Measurements from ENCODE around the gene MNX1.

Gene MNX1

DNA sequence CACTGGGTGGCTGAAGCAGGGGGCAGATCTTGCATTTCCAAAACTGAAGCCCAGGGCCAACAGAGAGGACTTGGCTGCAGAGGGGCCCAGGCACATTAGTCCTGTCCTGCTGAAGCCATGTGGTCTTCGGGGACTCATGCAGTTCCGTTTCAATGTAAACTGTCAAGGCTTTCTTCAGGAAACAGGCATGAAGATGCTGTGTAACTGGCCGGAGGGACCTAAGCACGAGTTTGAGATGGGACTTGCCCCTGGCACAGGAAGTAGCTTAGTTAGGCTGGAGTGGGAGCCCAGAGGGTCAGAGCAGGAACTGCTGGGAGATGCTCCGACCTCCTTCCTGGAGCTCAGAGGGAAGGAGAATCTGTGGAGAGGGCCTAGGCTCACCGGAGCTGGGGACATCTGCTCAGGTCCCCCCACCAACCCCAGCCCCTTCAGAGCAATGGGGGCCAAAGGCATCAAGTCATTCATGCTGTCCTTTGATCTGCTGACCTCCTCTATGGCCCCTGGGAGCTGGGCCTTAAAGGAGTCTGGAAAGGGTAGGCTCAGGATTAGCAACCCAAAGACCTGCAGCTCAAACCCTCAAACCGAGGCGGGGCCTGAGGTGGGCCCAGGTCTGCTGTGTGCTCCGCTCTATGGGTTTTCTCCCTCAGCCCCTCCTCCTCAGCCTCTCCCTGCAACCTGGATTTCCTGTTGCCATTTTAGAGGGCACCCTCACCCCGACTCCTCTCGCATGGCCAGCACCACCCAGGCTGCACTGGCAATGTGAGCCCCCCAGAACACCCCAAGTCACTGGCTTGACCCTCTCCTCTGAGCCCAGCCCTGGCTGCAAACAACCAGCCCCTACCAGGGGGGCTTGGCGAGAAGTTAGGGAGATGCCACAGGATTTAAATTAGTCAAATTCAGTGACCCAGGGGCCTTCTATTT lies 4.4 kb upstream of the MNX1 start:
- DNase-seq: no peak

- DNase-seq: no peak
Measured at GRCh38 chr7:157013602-157014549, 3.4 kb upstream of the MNX1 start.

DNA sequence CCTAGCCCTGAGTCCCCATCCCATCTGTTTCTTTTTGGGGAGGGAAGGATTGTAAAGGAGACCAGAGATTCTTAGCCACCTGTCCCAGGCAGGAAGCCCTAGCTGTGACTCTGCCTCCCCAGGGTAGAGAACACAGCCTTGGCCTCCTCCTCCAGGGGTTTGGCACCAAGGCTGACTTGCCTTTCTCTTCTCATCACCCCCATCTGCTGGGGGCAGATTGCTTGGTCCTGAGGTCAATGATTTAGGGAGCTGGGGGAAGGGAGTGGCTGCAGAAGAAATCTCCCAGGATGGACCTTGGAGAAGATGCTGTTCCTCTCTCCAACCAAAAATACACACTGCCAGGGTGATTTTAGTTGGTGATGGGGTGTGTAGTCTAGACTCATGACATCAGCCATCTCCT lies 2.6 kb upstream of the MNX1 start:
- no peak for DNase-seq

GRCh38 chr7:157012113-157012547 lies 1.7 kb upstream of the MNX1 start:
- no peak for DNase-seq

DNA sequence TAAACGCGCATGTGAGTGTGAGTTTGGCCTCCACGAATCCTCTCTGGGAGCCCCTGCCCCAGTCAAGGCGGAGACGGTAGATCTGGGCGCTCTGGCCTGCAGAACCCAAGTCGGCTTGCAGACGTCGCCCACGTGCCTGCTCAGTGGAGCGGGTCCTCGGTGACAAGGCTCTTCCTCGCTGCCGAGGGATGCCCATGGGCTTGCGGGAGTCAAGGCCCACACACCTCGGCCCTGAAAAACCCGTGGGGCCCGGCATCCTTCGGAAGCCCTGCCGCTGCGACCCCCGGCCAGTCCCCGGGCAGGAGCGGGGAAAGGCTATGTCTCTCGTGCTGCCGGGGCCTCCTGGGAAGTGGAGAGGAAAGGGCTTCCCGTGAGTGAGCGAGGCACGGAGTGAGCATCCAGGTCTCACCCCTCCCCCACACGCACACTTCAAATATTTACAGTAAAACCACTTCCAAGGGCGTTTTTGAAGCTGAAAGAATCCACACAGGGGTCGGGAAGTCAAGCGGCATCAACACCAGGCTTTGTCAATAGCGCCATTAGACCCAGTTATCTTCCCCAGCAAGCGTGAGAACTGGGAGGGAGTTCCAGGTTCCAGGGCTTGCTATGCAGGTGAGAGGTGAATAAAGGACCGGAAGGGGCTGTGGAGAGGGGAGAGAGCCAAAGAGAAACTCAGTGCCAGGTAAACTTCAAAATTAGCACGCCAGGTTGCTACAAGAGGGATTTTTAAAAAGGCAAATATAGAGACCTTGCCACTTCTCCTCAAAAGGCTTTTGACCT lies 1.1 kb upstream of the MNX1 start:
- no peak for DNase-seq

GRCh38 chr7:157009778-157010587 lies 480 bp downstream of the MNX1 start:
- DNase-seq: no peak

DNA sequence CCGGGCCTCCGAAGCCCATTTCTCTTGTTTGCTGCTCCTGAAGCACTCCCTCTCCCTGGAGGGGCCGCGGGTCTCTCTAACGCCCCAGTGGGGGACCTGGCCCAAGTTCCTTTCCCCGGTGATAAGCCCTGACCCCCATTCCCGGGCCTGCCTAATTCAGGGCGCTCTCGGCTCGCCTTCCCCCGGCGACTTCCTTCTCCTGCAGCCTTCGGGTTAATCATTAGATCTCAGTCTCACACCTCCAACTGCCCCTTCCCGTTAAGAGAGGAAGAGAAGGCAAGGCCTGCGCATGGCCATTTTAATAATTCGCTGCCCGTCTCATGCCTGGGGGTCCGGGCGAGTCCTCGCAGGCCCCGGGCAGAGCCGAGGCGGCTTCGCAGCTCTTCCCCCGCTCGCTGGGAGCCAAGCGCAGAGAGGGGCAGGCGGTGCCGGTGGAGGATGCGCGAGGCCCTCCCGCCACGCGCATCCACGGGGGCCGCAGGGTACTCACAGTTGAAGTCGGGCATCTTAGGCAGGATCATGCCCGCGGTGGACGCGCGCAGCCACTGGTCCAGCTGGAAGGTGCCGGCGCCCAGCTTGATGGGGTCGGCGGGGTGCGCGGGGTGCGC lies 1.2 kb downstream of the MNX1 start:
- DNase-seq: no peak

- DNase-seq: no peak
Measured at GRCh38 chr7:157008206-157009169, 2.0 kb downstream of the MNX1 start.

DNA sequence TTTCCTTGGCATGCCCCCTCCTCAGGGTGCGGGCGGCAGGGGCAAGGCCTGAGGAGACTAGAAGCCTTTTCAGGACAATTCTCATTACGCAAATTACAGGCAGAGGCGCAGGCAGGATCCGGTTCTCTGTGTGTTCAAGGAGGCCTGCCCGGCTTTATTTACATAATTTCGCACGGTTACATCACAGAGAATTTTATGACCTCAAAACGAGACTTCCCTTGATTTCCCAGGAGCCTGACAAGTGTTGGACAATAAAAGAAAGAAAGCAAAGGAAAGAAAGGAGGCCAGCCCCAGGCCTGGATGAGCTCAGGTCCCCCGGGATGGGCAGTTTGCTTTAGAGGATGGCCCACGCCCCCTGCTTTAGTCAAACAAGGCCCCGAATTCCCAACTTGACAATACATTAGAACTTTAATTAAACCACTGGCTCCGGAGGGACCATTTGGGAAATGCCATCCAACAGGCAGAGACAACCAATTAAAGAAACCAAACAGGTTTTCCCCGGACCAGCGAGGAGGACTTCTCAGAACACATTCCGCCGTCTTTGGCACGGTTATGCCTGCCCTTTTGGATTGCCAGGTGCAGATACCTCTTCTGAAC lies 2.9 kb downstream of the MNX1 start:
- no peak for DNase-seq

GRCh38 chr7:157006829-157007469 lies 3.5 kb downstream of the MNX1 start:
- no peak for DNase-seq

DNA sequence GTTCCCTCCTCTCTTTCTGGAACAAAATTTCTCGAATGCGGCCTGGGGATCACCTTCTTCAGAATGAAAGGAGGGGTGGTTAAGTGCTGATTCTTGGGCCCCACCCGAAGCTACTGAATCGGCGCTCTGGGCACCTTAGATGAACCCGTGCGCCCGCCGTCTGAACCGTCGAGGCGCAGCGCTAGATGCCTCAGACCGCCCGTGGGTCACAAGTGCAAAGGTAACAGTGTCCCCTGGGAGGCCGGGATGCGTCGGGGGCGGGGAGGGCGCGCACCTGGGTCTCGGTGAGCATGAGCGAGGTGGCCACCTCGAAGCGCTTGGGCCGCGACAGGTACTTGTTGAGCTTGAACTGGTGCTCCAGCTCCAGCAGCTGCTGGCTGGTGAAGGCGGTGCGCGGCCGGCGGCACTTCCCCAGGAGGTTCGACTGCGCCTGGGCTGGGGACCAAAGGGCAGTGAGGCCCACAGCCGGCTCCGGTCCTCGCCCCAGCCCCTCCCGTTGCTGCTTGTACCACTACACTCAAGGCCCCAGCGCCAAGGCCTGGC lies 4.2 kb downstream of the MNX1 start:
- DNase-seq: no peak

- no peak for DNase-seq
Measured at GRCh38 chr7:157005456-157006204, 4.8 kb downstream of the MNX1 start.

- no peak for DNase-seq
Measured at GRCh38 chr7:157004521-157005455, 5.7 kb downstream of the MNX1 start.

GRCh38 chr7:157003756-157004520 lies 6.5 kb downstream of the MNX1 start:
- DNase-seq: no peak

DNA sequence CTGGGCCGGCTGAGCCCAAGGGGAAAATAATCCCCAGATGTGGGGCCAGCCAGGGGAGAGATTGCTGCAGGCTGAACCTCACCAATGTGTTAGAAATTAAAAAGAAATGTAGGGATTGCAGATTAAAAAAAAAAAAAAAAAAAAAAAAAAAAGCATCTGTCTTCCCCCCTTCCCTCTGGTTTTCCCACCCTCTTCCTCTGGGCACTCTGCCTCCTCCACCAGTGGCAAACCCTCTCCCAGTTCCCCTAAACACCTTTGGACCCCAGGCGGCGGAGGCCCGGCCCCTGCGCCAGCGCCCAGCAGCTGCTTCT lies 7.1 kb downstream of the MNX1 start:
- DNase-seq: no peak

DNA sequence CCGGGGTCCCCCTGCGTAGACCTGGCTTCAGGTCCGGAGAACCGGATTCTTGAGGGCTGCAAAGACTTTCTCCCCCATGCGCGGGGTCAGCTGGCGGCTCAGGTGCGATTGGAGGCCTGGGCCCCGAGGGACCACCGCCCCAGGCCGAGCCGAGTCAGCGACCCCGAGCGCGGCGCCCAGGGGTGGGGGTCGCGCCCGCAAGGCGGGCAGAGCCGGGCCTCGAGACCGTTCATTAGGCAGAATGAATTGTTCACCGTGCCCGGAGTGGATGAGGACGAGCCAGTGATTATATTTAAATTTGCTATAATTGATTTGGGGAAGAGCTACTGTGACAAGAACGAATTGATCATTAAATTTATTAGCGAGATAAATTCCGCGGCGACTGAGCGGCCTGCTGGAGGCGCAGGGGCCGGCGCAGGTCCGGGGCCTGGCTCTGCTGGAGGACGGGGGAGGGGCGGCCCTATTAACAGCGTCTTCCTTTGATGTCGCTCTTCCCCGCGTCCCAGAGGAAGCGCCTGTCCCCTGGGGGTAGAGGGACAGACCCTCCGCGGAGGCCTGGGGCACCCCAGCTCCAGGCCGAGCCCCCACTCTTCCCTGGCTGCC lies 7.5 kb downstream of the MNX1 start:
- no peak for DNase-seq
